Measurements from ENCODE around the gene FBN3.
"Not testable (repeated sequence)": the region's sequence is repeated elsewhere in the genome, so short reads cannot be mapped to it uniquely, and the experiment has no call there.

FBN3 gene

GRCh38 chr19:8117991-8118390 is 31.4 kb downstream of the FBN3 start:
- no peak for DNase-seq (ENCODE audit: low spot score)

GRCh38 chr19:8116437-8117293 is 32.7 kb downstream of the FBN3 start:
- no peak for DNase-seq (ENCODE audit: low spot score)

DNA sequence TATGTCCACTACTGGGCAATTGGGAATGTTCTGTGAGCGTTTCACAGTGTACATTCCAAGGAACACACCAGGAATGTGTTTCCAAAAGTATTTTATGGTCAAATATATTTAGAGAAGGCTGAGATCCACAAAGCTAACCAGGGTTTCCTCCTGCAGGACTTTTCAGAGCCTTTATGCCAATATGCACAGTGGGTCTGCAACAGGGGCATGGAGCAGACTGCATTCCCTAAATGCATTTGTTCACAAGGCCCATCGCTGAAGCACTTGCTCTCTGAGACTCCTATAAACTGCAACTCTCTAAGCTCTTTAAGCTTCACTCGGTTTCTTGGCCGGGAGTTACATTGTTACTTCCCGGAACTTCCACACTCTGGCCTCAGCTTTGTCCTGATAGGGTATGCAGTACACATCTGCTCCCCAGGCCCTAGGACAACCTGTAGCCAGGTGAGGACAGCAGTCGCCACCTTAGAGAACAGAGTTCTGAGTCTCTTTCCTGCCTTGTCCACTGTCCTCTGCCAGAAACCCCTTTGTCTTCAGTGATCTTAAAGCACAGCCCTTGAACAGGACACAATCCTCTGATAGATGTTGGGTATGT is 33.5 kb downstream of the FBN3 start:
- DNase-seq (ENCODE audit: low spot score) = no peak

DNA sequence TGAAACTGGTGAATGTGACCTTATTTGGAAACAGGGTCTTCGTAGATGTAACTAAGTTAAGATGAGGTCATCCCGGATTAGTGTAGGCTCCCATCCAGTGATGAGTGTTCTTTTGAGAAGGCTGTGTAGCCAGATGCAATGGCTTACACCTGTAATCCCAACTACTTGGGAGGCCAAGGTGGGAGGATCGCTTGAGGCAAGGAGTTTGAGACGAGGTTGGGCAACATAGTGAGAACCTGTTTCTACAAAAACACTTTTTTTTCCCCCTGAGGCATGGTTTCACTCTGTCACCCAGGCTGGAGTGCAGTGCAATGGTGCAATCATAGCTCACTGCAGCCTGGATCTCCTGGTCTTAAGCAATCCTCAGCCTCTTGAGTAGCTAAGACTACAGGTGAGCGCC is 36.4 kb downstream of the FBN3 start:
- DNase-seq (ENCODE audit: low spot score) = no peak

DNA sequence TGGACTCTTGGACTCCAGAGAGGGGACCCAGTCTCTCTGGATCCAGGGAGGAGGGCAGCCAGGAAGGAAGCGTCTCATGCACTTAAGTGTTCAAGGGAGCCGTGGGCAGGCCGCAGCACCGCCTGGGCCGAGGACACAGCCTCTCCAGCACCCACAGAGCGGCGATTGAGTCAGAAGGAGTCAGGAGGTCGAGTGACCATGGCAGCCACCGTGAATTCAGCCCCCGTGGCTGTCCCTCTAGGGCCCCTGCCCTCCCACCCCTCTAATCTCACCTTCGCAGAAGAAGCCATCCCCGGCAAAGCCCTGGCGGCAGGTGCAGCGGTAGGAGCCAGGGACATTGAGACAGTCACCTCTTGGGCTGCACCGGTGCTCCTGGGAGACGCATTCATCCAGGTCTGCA is 38.0 kb downstream of the FBN3 start:
- DNase-seq (ENCODE audit: low spot score) = no peak

- DNase-seq (ENCODE audit: low spot score) = no peak
Measured at GRCh38 chr19:8110931-8111330, 38.5 kb downstream of the FBN3 start.

- no peak for DNase-seq (ENCODE audit: low spot score)
Measured at GRCh38 chr19:8109890-8110662, 39.3 kb downstream of the FBN3 start.

DNA sequence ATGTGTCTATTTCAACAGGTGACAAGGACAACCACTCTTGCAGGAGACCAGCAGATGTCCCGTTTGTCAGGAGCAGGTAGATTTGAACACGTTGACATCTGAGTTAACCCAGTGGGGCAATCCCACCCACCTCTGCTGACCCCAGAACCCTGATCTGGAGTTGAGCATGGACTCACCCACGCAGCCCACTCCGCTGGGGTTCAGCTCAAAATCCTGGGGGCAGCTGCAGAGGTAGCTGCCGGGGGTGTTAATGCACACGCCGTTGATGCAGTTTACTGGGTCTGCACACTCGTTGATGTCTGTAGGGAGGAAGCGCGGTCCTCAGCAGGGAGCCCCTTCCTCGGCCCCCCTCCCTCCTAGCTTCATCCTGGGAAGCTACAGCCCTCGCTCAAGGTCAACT is 39.9 kb downstream of the FBN3 start:
- no peak for DNase-seq (ENCODE audit: low spot score)

DNA sequence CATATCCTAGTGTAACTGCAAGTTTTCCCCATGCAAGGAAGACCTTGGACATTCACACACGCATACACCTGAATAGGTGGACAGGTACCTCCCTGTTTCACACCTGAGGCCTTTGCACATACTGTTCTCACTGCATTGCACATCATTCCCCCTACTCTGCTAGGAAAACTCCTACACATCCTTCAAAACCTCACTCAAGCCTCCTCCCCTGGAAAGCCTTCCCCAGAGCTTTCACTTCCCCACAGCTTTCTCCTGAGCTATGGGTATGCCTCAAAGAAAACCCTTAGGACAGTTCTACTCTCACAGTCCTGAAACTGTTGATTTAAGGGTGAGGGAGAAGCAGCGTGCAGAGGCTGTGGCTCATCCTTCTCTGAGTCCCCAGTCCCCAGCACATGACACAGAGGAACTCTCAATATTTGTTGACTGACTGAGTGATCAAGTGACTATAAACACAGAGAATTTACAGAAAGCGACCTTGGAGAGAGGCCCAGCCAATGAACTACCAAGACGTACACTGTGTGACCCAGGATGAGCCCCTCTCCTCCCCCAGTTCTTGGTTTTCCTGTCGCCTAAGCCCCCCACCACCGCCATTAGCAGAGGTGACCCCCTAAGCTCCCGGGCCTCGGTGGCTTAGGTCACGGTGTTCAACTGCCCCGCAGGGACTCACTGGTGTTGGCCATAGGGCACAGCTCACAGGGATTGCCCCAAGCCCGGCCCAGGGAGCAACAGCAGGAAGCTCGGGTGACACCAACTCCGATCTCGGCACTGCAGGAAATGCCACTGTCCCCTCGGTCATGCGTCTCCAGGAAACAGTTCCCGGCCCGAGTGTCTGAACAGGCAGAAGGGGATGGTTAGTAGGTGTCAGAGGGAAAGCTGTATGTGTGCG is 40.6 kb downstream of the FBN3 start:
- no peak for DNase-seq (ENCODE audit: low spot score)

DNA sequence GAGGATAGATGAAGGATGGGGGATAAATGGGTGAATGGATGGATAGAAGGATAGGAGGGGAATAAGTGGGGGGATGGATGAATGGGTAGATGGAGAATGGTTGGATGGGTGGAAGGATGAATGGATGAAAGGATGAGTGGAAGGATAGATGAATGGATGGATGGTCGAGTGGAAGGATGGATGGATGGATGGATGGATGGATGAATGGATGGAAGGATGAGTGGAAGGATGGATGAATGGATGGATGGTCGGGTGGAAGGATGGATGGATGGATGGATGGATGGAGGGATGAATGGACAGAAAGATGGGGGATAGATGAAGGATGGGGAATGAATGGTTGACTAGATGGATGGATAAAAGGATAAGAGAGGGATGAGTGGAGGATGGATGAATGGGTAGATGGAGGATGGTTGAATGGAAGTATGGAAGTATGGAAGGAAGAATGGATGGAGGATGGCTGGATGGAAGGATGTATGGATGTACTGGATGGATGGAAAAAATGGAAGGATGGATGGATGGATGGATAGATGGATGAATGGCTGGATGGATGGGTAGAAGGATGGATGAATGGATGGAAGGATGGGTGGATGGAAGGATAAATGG is 42.0 kb downstream of the FBN3 start:
- no peak for DNase-seq (ENCODE audit: low spot score)

- no peak for DNase-seq (ENCODE audit: low spot score)
Measured at GRCh38 chr19:8105471-8105870, 43.9 kb downstream of the FBN3 start.

GRCh38 chr19:8101910-8102309 is 47.5 kb downstream of the FBN3 start:
- not testable (repeated sequence) for DNase-seq (ENCODE audit: low spot score)

DNA sequence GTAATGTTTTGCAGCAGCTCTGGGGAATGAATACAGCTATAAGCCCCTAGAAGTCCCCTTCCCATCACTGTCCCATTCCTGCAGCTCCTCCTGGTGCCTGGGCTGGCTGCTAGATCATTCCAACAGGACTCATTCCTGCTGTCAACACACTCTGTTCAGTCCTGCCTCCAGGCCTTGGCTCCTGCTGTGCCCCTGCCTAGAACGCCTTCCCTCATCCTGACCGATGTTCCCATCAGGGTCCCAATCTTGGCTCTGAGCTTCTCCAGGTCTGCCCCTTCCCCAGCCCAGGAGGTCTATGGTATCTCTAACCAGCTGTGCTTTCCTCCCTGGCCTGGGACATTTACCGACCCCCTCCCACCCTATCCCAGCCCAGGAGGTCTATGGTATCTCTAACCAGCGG is 48.1 kb downstream of the FBN3 start:
- DNase-seq (ENCODE audit: low spot score) = no peak

DNA sequence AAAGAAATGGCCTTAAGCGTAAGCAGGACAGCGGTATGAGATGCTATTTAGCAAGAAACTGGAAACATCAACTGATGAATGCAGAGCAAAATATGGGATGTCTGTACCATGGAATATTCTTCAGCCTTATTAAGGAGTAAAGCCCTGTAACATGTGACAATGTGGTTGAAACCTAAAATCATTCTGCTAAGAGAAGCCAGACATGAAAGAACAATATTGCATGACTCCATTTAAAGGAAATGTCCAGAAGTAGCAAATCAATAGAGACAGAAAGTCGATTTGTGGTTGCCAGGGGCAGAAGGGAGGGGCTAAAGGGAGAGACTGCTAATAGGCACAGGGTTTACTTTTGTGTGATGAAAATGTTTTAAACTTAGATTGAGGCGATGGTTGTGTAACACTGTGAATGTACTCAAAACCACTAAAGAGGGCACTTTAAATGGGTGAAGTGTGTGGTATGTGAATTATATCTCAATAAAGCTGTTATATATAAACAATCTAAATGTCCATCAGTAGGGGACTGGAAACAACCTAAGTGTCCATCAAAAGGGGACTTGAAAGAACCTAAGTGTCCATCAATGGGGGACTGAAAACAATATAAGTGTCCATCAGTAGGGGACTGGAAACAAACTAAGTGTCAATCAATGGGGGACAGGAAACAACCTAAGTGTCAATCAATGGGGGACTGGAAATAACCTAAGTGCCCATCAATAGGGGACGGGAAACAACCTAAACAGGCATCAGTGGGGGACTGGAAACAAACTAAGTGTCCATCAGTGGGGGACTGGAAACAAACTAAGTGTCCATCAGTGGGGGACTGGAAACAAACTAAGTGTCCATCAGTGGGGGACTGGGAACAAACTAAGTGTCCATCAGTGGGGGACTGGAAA is 51.5 kb downstream of the FBN3 start:
- DNase-seq (ENCODE audit: low spot score) = no peak

DNA sequence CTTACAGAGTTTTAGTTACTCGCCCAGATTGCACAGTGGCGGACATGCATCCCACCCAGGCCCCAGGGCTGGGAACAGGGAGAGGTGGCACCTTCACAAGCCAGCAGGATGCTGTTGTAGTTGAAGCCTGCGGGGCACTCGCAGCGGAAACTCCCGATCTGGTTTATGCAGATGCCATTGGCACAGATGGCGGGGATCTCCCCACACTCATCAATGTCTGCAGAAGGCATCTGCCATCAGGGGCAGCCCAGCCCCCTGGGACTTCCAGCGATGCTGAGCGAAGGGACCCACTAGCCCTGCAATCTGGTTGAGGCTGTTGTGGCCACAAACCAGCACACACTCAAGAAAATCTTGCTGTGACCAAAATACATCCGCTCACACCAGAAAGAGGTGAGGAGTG is 52.2 kb downstream of the FBN3 start:
- DNase-seq (ENCODE audit: low spot score) = no peak

DNA sequence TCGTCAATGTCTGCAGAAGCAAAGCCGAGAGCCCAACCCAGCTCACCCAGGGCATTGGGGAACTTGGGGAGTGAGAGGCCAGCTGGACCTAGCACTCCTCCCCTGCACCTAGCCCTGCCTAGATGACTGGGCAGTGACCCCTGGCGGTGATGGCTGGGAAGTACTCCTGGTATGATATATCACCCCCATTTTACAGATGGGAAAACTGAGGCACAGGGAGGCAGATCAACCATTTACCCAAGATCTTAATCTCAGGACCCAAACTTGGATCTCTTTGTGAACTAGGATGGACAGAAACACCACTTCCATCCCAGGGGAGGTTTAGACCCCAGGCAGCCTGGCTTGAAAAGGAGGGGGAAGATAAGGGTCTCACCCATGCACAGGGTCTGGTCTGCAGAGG is 53.3 kb downstream of the FBN3 start:
- DNase-seq (ENCODE audit: low spot score) = no peak

DNA sequence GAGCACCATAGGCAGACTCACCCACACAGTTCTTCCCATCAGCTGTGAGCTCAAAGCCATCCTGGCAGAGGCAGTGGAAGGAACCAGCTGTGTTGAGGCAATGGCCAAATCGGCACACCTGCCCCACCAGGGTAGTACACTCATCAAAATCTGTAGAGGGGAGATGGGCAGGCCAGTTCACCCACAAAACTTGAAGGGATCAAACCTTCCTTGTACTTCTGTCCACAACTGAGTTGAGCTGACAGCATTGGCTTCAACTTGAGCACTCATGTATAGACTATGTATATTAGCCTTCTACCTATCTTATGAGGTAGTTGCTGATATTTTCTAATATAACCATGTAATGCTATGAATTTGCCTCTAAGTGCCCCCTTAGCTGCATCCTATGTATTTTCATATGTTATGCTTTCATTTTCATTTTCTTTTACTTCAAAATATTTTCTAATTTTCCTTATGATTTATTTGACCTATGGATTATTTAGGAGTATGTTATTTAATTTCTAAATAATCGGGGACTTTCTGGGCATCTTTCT is 54.0 kb downstream of the FBN3 start:
- no peak for DNase-seq (ENCODE audit: low spot score)

DNA sequence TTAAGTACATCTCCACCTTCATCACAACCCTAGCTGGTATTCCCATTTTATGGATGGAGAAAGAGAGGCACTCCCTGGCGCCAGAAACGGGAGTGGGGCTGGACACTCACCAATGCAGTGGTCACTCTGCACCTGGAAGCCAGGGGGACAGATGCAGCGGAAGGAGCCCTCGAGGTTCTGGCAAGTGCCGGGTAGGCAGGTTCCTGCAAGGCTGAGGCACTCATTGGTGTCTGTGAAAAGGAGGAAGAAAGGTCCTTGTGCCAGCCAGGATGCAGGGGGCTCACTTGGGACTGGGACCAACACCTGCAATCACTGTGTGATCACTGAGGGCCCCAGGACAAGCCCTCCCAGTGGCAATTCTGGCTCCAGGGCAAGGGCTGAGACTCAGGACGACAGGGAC is 55.1 kb downstream of the FBN3 start:
- no peak for DNase-seq (ENCODE audit: low spot score)

DNA sequence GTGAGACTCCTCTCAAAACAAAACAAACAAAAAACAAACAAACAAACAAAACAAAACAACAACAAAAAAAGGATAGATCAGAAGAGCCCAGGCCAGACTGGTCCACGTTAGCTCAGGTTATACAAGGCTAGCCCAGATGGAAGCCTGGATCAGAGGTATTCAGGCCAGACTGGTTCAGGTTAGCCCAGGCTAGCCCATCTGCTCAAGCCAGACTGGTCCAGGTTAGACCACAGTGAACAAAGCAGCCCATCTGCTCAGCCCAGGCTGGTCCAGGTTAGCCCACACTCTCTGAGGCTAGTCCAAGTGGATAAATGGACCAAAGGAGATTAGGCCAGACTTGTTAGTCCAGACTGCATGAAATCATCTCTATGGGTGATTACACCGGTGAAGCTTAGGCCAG is 55.7 kb downstream of the FBN3 start:
- DNase-seq (ENCODE audit: low spot score) = no peak

DNA sequence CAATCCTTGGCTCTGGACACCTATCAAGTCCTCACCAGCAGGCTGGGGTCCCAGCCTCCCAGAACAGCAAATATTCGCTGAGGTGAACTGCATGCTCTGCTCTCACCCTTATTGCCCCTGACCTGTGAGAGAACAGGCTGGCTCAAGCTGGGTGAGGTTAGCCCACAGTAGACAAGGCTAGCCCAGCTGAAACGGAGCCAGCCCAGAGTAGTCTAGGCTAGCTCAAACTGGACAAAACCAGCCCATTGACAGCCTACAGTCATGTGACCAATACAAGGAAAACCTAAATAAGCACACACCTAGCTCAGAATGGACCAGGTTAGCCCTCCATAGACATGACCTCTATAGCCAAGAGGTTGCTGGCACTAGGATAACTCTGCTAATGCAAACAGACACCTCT is 58.4 kb downstream of the FBN3 start:
- no peak for DNase-seq (ENCODE audit: low spot score)
